Stimulated activated CD4-positive, alpha-beta T cell treated with anti-CD3 and anti-CD28 coated beads, Interleukin-1b, Interleukin-23, amount 100 ng/mL, for 4 hours (primary cell): ENCODE measurements around the gene TMEM121.

Source experiments
- DNase-seq, 2 donors: peaks; one replicate each; pipeline ENCODE4 v3.0.0-alpha.2; 2020; ENCODE audit warnings: low read depth in 2 of 2

The TMEM121 gene

GRCh38 chr14:105487449-105487985 lies 38.9 kb upstream of the TMEM121 start:
- DNase-seq = no peak

GRCh38 chr14:105487986-105488777 lies 38.2 kb upstream of the TMEM121 start:
- DNase-seq = no peak

- DNase-seq = no peak
These were observed 37.4 kb upstream of the TMEM121 start for GRCh38 chr14:105488781-105489541.

GRCh38 chr14:105489542-105490266 lies 36.7 kb upstream of the TMEM121 start:
- DNase-seq = peak; percentile 69 to 76

GRCh38 chr14:105490267-105490571 lies 36.2 kb upstream of the TMEM121 start:
- DNase-seq = no peak

- DNase-seq = peak; percentile 94 to 97
These were observed 35.6 kb upstream of the TMEM121 start, which contains the start of gene TEDC1 for GRCh38 chr14:105490572-105491365. Gene TEDC1 (plus strand): TSS chr14:105491246. CDS start chr14:105491376, 130 bp downstream.

GRCh38 chr14:105491366-105491973 lies 34.9 kb upstream of the TMEM121 start:
- DNase-seq = peak; percentile 71 to 86

GRCh38 chr14:105492031-105492970 lies 34.1 kb upstream of the TMEM121 start:
- DNase-seq = no peak

GRCh38 chr14:105492971-105493871 lies 33.2 kb upstream of the TMEM121 start:
- DNase-seq = no peak

GRCh38 chr14:105493921-105494605 lies 32.3 kb upstream of the TMEM121 start:
- no peak for DNase-seq

GRCh38 chr14:105494606-105494929 lies 31.8 kb upstream of the TMEM121 start:
- DNase-seq = no peak

- no peak for DNase-seq
These were observed 31.0 kb upstream of the TMEM121 start for GRCh38 chr14:105495101-105495989.

GRCh38 chr14:105495990-105496830 lies 30.2 kb upstream of the TMEM121 start:
- no peak for DNase-seq

GRCh38 chr14:105496831-105497591 lies 29.4 kb upstream of the TMEM121 start:
- no peak for DNase-seq

GRCh38 chr14:105497671-105498429 lies 28.5 kb upstream of the TMEM121 start:
- DNase-seq = no peak
